H54 (cell line): Measurements from ENCODE around the gene SCTR.

Source experiments
- DNase-seq: peaks from one replicate; pipeline ENCODE4 v3.0.0; 2011; ENCODE audit warnings: low spot score, mixed read lengths; ENCODE audit not compliant: insufficient read length
- FAIRE-seq: peaks from 3 replicates; lab custom pipeline; 2011; peaks lifted over from hg19 to GRCh38; lab: Jason Lieb, UNC
- POLR2A ChIP-seq: IDR thresholded peaks from 2 replicates; pipeline ENCODE4 v1.6.1; 2011; ENCODE audit warnings: low read depth, mild to moderate bottlenecking, low read length

Gene SCTR

GRCh38 chr2:119425620-119426395, 98.5 kb downstream of the SCTR start:
- no peak for DNase-seq
- FAIRE-seq: no peak
- TF ChIP-seq POLR2A: no peak

GRCh38 chr2:119425119-119425405, 99.2 kb downstream of the SCTR start:
- no peak for FAIRE-seq
- no peak for TF ChIP-seq POLR2A
- no peak for DNase-seq

- DNase-seq: no peak
- TF ChIP-seq POLR2A: no peak
- FAIRE-seq: no peak
Measured at GRCh38 chr2:119424284-119425118, 99.8 kb downstream of the SCTR start.

- FAIRE-seq: no peak
- no peak for DNase-seq
- no peak for TF ChIP-seq POLR2A
Measured at GRCh38 chr2:119423811-119424210, 100.5 kb downstream of the SCTR start.

GRCh38 chr2:119423108-119423444, 101.2 kb downstream of the SCTR start:
- DNase-seq: no peak
- no peak for TF ChIP-seq POLR2A
- no peak for FAIRE-seq

GRCh38 chr2:119422360-119423107, 101.7 kb downstream of the SCTR start:
- DNase-seq: no peak
- FAIRE-seq: no peak
- TF ChIP-seq POLR2A: no peak

- TF ChIP-seq POLR2A: no peak
Measured at GRCh38 chr2:119421741-119422140, 102.5 kb downstream of the SCTR start.

GRCh38 chr2:119421304-119421703, 103.0 kb downstream of the SCTR start:
- TF ChIP-seq POLR2A: no peak
- DNase-seq: no peak
- no peak for FAIRE-seq

More at GRCh38 chr2:119421741-119422140, 102.5 kb downstream of the SCTR start:
- DNase-seq: no peak
- no peak for FAIRE-seq

GRCh38 chr2:119419803-119420508, 104.3 kb downstream of the SCTR start:
- FAIRE-seq: no peak
- DNase-seq: no peak
- TF ChIP-seq POLR2A: no peak

- FAIRE-seq: no peak
- no peak for DNase-seq
- TF ChIP-seq POLR2A: no peak
Measured at GRCh38 chr2:119419065-119419464, 105.2 kb downstream of the SCTR start.

- no peak for DNase-seq
- TF ChIP-seq POLR2A: no peak
- no peak for FAIRE-seq
Measured at GRCh38 chr2:119417908-119418307, 106.4 kb downstream of the SCTR start.

- DNase-seq (no peak), FAIRE-seq (no peak)
- TF ChIP-seq POLR2A: no peak
Measured at GRCh38 chr2:119416299-119416923, 107.9 kb downstream of the SCTR start.

GRCh38 chr2:119415630-119416029, 108.7 kb downstream of the SCTR start:
- no peak for TF ChIP-seq POLR2A
- FAIRE-seq (no peak), DNase-seq (no peak)

GRCh38 chr2:119414894-119415293, 109.4 kb downstream of the SCTR start:
- FAIRE-seq (no peak), DNase-seq (no peak)
- TF ChIP-seq POLR2A: no peak
